DOHH2 (cell line): ENCODE data around the gene RGS3.

ENCODE experiments used
- CTCF ChIP-seq: fragments of 200-600 bp; sonication (generic); IDR thresholded peaks from one replicate; pipeline ENCODE4 v1.5.1; 2014; ENCODE audit warnings: antibody characterized with exemption, mild to moderate bottlenecking, low read depth, low read length; ENCODE audit not compliant: poor library complexity, severe bottlenecking
- EZH2phosphoT487 ChIP-seq: fragments of 200-600 bp; sonication (generic); IDR thresholded peaks from 2 replicates; pipeline ENCODE4 v1.6.1; 2017; ENCODE audit warnings: borderline replicate concordance, mild to moderate bottlenecking, antibody characterized with exemption, low read length, moderate library complexity, mixed read lengths

DNA sequence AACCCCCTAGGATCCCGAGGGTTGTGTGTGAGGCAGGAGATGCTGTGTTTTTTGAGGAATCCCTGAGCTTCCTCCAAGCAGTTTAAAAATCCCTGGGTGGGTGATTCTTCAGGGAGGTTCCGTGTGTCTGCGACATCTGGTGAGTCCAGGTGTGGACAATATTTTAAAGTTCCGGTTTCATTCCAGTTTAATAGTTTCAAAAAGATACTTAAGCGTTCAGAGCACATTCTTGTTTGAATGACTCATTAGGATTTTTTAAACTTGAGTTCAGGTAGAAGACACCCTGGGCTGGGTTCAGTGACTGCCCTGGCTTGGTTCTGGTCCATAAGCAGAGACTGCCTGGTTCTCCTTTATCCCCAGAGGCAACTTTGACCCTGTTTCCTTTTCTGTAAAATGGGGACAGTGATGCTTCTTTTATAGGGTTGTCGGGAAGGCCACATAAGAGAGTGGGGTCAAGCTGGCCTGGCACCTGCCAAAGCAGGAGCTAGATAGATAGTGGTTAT lies 119.2 kb downstream of the RGS3 start:
- TF ChIP-seq CTCF (no peak), EZH2phosphoT487 (no peak)
